Progenitor cell of endocrine pancreas (in vitro differentiated cells): ENCODE measurements around the gene AP2B1. TPM values are rescaled to one million over a fixed set of nuclear protein-coding genes. Genes with fewer than 3 reads are reported as not detected.
"Not testable (repeated sequence)": the region's sequence is repeated elsewhere in the genome, so short reads cannot be mapped to it uniquely, and the experiment has no call there.

ENCODE experiments used
- DNase-seq: peaks from one replicate; pipeline ENCODE4 v3.0.0; 2021; ENCODE audit warnings: low spot score; ENCODE audit not compliant: unreplicated experiment
- H3K27ac Mint-ChIP-seq: 2 replicates; pipeline ENCODE4 v1.8.0; 2021; ENCODE audit warnings: mild to moderate bottlenecking, moderate library complexity, mixed read lengths
- H3K27me3 Mint-ChIP-seq: 2 replicates; pipeline ENCODE4 v1.8.0; 2021; ENCODE audit warnings: mixed read lengths
- H3K36me3 Mint-ChIP-seq: 2 replicates; pipeline ENCODE4 v1.8.0; 2022; ENCODE audit warnings: mixed read lengths; ENCODE audit not compliant: insufficient read depth
- H3K4me1 Mint-ChIP-seq: 2 replicates; pipeline ENCODE4 v1.8.0; 2021; ENCODE audit warnings: low read depth, mixed read lengths
- H3K4me3 Mint-ChIP-seq: 2 replicates; pipeline ENCODE4 v1.8.0; 2021; ENCODE audit warnings: low read depth, mild to moderate bottlenecking, moderate library complexity, mixed read lengths
- H3K9me3 Mint-ChIP-seq: 2 replicates; pipeline ENCODE4 v1.8.0; 2021; ENCODE audit warnings: low read depth, mixed read lengths
- total RNA-seq: library from RNA; stranded (reverse); gene quantifications from 2 replicates; pipeline ENCODE4 v1.2.1, GENCODE V29; 2021
- TF ChIP-seq, protein P1 (sequence below): fragments of 200-600 bp; sonication (generic); IDR thresholded peaks from one replicate; pipeline ENCODE4 v1.5.0; 2021; ENCODE audit warnings: antibody characterized with exemption, mild to moderate bottlenecking; ENCODE audit not compliant: unreplicated experiment

Gene AP2B1
- total RNA-seq, 1 donor from 2014 or later: 194 TPM

GRCh38 chr17:35597604-35598003 is 10.5 kb downstream of the AP2B1 start:
- H3K36me3 Mint-ChIP-seq: peaks cover 23% of the 10 kb centered on the region
- no peak overlapping the region for H3K27ac Mint-ChIP-seq
- TF ChIP-seq, protein P1, sequence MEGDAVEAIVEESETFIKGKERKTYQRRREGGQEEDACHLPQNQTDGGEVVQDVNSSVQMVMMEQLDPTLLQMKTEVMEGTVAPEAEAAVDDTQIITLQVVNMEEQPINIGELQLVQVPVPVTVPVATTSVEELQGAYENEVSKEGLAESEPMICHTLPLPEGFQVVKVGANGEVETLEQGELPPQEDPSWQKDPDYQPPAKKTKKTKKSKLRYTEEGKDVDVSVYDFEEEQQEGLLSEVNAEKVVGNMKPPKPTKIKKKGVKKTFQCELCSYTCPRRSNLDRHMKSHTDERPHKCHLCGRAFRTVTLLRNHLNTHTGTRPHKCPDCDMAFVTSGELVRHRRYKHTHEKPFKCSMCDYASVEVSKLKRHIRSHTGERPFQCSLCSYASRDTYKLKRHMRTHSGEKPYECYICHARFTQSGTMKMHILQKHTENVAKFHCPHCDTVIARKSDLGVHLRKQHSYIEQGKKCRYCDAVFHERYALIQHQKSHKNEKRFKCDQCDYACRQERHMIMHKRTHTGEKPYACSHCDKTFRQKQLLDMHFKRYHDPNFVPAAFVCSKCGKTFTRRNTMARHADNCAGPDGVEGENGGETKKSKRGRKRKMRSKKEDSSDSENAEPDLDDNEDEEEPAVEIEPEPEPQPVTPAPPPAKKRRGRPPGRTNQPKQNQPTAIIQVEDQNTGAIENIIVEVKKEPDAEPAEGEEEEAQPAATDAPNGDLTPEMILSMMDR: no peak
- no peaks in the 10 kb centered on the region for H3K4me1 Mint-ChIP-seq
- no peaks in the 10 kb centered on the region for H3K27me3 Mint-ChIP-seq
- H3K4me3 Mint-ChIP-seq: no peak overlapping the region
- no peaks in the 10 kb centered on the region for H3K9me3 Mint-ChIP-seq
- DNase-seq: no peak

- no peak for DNase-seq
- TF ChIP-seq, protein P1: no peak
- no peaks in the 10 kb centered on the region for H3K27me3 Mint-ChIP-seq
- H3K4me3 Mint-ChIP-seq: no peak overlapping the region
- H3K27ac Mint-ChIP-seq: no peak overlapping the region
- peaks cover 11% of the 10 kb centered on the region for H3K36me3 Mint-ChIP-seq
- H3K9me3 Mint-ChIP-seq: no peaks in the 10 kb centered on the region
- no peaks in the 10 kb centered on the region for H3K4me1 Mint-ChIP-seq
These were observed 16.6 kb downstream of the AP2B1 start for GRCh38 chr17:35603674-35604073.

- no peak overlapping the region for H3K27ac Mint-ChIP-seq
- no peaks in the 10 kb centered on the region for H3K9me3 Mint-ChIP-seq
- no peak overlapping the region for H3K4me3 Mint-ChIP-seq
- TF ChIP-seq, protein P1: no peak
- no peaks in the 10 kb centered on the region for H3K27me3 Mint-ChIP-seq
- H3K36me3 Mint-ChIP-seq: peaks cover 12% of the 10 kb centered on the region
- no peak for DNase-seq
- H3K4me1 Mint-ChIP-seq: no peaks in the 10 kb centered on the region
These were observed 18.6 kb downstream of the AP2B1 start for GRCh38 chr17:35605678-35606077.

DNA sequence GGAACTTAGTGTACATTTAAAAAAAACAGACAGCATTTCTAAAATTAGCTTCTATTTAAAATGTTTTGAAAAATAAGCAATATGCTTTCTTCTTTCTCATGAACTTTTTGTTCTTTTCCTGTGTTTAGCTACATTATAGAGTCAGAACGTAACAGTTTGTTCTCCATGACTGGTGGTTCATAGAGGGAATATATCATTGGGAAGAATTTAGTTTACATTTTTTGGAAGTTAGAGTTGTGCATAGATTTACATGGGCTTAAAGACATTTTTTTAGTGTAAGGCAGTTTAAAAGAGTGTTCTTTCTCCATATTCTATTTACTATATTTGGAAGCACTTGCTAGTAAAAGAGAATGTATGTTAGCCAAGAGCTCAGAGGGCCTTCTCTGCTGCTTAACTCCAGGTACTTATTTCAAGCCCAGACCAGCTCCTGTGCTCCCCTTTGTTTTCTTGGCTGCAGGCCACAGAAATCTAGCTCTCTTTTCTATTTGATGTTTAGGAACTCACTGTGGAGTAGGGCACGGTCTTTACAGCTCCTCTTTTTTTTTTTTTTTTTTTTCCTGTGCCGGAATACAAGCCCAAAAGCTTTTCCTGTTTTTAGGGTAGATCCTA is 20.2 kb downstream of the AP2B1 start:
- Mint-ChIP-seq H3K27ac (no peak overlapping the region), H3K4me3 (no peak overlapping the region), H3K4me1 (no peaks in the 10 kb centered on the region), H3K9me3 (no peaks in the 10 kb centered on the region), H3K27me3 (no peaks in the 10 kb centered on the region), H3K36me3 (peaks cover 12% of the 10 kb centered on the region)
- DNase-seq: no peak
- TF ChIP-seq, protein P1: no peak

DNA sequence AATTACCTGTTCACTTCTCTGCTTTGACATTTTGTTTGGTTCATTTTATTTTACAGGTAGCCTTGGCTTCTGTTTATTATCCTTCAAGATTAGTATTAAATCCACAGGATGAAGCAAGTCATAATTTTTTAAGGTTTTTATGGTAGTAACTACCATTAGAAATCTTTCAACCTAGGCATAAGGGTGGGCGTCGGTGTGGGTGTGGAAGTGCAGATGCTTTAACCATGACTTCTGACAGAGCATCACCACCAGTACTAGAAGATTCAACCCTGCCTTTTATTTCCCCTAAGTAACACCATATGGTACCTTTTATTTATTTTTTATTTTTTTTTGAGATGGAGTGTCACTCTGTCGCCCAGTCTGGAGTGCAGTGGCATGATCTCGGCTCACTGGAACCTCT is 22.7 kb downstream of the AP2B1 start:
- H3K36me3 Mint-ChIP-seq: peaks cover 10% of the 10 kb centered on the region
- no peaks in the 10 kb centered on the region for H3K4me1 Mint-ChIP-seq
- H3K9me3 Mint-ChIP-seq: no peaks in the 10 kb centered on the region
- no peak overlapping the region for H3K4me3 Mint-ChIP-seq
- TF ChIP-seq, protein P1: no peak
- H3K27ac Mint-ChIP-seq: no peak overlapping the region
- DNase-seq: no peak
- H3K27me3 Mint-ChIP-seq: no peaks in the 10 kb centered on the region

GRCh38 chr17:35610746-35611145 is 23.6 kb downstream of the AP2B1 start:
- not testable (repeated sequence) for H3K27me3 Mint-ChIP-seq, H3K27ac Mint-ChIP-seq, DNase-seq, H3K36me3 Mint-ChIP-seq, H3K4me3 Mint-ChIP-seq, H3K9me3 Mint-ChIP-seq, H3K4me1 Mint-ChIP-seq
